Measurements from ENCODE around the gene CELF2. TPM values are rescaled to one million over a fixed set of nuclear protein-coding genes. Genes with fewer than 3 reads are reported as not detected.

CELF2 gene
- total RNA-seq, 3 donors from 2014 or later (not counting 1 experiment from before 2014, with no cell fraction given): 282 to 298 (median 295) TPM

GRCh38 chr10:11208243-11208642 is 190.6 kb downstream of the CELF2 start:
- Histone ChIP-seq H3K27me3 (ENCODE audit: control insufficient read depth, insufficient read depth, low read length) (no peaks in the 10 kb centered on the region), H3K27ac (ENCODE audit: low read length) (peak overlapping the region; percentile 63), H3K4me1 (ENCODE audit: control insufficient read depth, insufficient read depth, low read length) (peaks cover 85% of the 10 kb centered on the region), H3K36me3 (ENCODE audit: control insufficient read depth, insufficient read depth, low read length) (peaks cover 55% of the 10 kb centered on the region), H3K4me3 (ENCODE audit: low read length) (no peak overlapping the region), H3K9me3 (ENCODE audit: control insufficient read depth, insufficient read depth, low read length) (no peaks in the 10 kb centered on the region)
- no peaks in the 10 kb centered on the region for H3K27me3 Mint-ChIP-seq (ENCODE audit: low read depth in 2 of 2)
- DNase-seq: no peak
- 73% methylated on average over 8 of the region's 8 CpGs for WGBS (ENCODE audit: insufficient coverage)
- H3K9me3 Mint-ChIP-seq: no peaks in the 10 kb centered on the region
- TF ChIP-seq CTCF (IDR thresholded peaks at IDR 0.05): no peak
- peak overlapping the region; percentile 76 for H3K4me3 Mint-ChIP-seq
- peaks cover 99 to 100% of the 10 kb centered on the region in 2 donors for H3K4me1 Mint-ChIP-seq
- no peak for ATAC-seq
- intact Hi-C loops (cut with micrococcal nuclease): loop anchor here (2.0 to 5.0 kb wide), 4 partner anchors 13 to 61 kb away; no protein-coding TSS in a partner anchor
- no peak overlapping the region for H3K27ac Mint-ChIP-seq
- H3K36me3 Mint-ChIP-seq: no peaks in the 10 kb centered on the region

- no peaks in the 10 kb centered on the region for H3K27me3 Mint-ChIP-seq (ENCODE audit: low read depth in 2 of 2)
- no peak overlapping the region for H3K4me3 ChIP-seq (ENCODE audit: low read length)
- H3K36me3 Mint-ChIP-seq: no peaks in the 10 kb centered on the region
- no peaks in the 10 kb centered on the region for H3K27me3 ChIP-seq (ENCODE audit: control insufficient read depth, insufficient read depth, low read length)
- no peaks in the 10 kb centered on the region for H3K9me3 ChIP-seq (ENCODE audit: control insufficient read depth, insufficient read depth, low read length)
- no peaks in the 10 kb centered on the region for H3K9me3 Mint-ChIP-seq
- DNase-seq: peak; percentile 56 to 71
- intact Hi-C loops (cut with micrococcal nuclease): loop anchor here (1.0 to 5.0 kb wide), 5 partner anchors 9 to 62 kb away; no protein-coding TSS in a partner anchor
- H3K4me1 Mint-ChIP-seq: peaks cover 99 to 100% of the 10 kb centered on the region in 2 donors
- WGBS (ENCODE audit: insufficient coverage): 15% methylated on average over 11 of the region's 13 CpGs
- peak overlapping the region; percentile 63 for H3K27ac ChIP-seq (ENCODE audit: low read length)
- H3K4me1 ChIP-seq (ENCODE audit: control insufficient read depth, insufficient read depth, low read length): peaks cover 83% of the 10 kb centered on the region
- peak overlapping the region; percentile 76 for H3K4me3 Mint-ChIP-seq
- peaks cover 54% of the 10 kb centered on the region for H3K36me3 ChIP-seq (ENCODE audit: control insufficient read depth, insufficient read depth, low read length)
- no peak overlapping the region for H3K27ac Mint-ChIP-seq
- no peak for TF ChIP-seq CTCF (IDR thresholded peaks at IDR 0.05)
- peak; percentile 40 to 63 (median 62) for ATAC-seq
These were observed 191.5 kb downstream of the CELF2 start for GRCh38 chr10:11208908-11209829.

GRCh38 chr10:11209830-11210181 is 192.1 kb downstream of the CELF2 start:
- Histone ChIP-seq H3K4me3 (ENCODE audit: low read length) (no peak overlapping the region), H3K9me3 (ENCODE audit: control insufficient read depth, insufficient read depth, low read length) (no peaks in the 10 kb centered on the region), H3K4me1 (ENCODE audit: control insufficient read depth, insufficient read depth, low read length) (peaks cover 82% of the 10 kb centered on the region), H3K27ac (ENCODE audit: low read length) (peak overlapping the region; percentile 63), H3K27me3 (ENCODE audit: control insufficient read depth, insufficient read depth, low read length) (no peaks in the 10 kb centered on the region), H3K36me3 (ENCODE audit: control insufficient read depth, insufficient read depth, low read length) (peaks cover 55% of the 10 kb centered on the region)
- Mint-ChIP-seq H3K27me3 (ENCODE audit: low read depth in 2 of 2) (no peaks in the 10 kb centered on the region), H3K27ac (no peak overlapping the region), H3K4me3 (peak overlapping the region; percentile 76), H3K36me3 (no peaks in the 10 kb centered on the region), H3K4me1 (peaks cover 98 to 100% of the 10 kb centered on the region in 2 donors), H3K9me3 (no peaks in the 10 kb centered on the region)
- intact Hi-C loops (cut with micrococcal nuclease): loop anchor here (1.0 to 5.0 kb wide), 5 partner anchors 10 to 63 kb away; no protein-coding TSS in a partner anchor
- DNase-seq: peak in 1 of 2 donors; percentile 64
- no peak for ATAC-seq
- 3% methylated on average over 5 of the region's 6 CpGs for WGBS (ENCODE audit: insufficient coverage)
- TF ChIP-seq CTCF (IDR thresholded peaks at IDR 0.05): no peak
